Osteocyte (in vitro differentiated cells): Measurements from ENCODE around the gene TMEM266. TPM values are rescaled to one million over a fixed set of nuclear protein-coding genes. Genes with fewer than 3 reads are reported as not detected.

Source experiments
- DNase-seq: peaks from one replicate; pipeline ENCODE4 v3.0.0; 2021; ENCODE audit warnings: mixed read lengths; ENCODE audit not compliant: unreplicated experiment; ENCODE audit errors: extremely low spot score
- H3K27ac Mint-ChIP-seq: one replicate; pipeline ENCODE4 v1.8.0; 2021; ENCODE audit warnings: mild to moderate bottlenecking, mixed read lengths; ENCODE audit not compliant: unreplicated experiment
- H3K27me3 Mint-ChIP-seq: one replicate; pipeline ENCODE4 v1.8.0; 2021; ENCODE audit warnings: mixed read lengths; ENCODE audit not compliant: unreplicated experiment
- H3K36me3 Mint-ChIP-seq: one replicate; pipeline ENCODE4 v1.8.0; 2021; ENCODE audit warnings: mixed read lengths; ENCODE audit not compliant: unreplicated experiment
- H3K4me1 Mint-ChIP-seq: one replicate; pipeline ENCODE4 v1.8.0; 2021; ENCODE audit warnings: mixed read lengths; ENCODE audit not compliant: unreplicated experiment
- H3K4me3 Mint-ChIP-seq: one replicate; pipeline ENCODE4 v1.8.0; 2021; ENCODE audit warnings: mild to moderate bottlenecking, moderate library complexity, mixed read lengths; ENCODE audit not compliant: unreplicated experiment
- H3K9me3 Mint-ChIP-seq: one replicate; pipeline ENCODE4 v1.8.0; 2021; ENCODE audit warnings: mixed read lengths; ENCODE audit not compliant: unreplicated experiment
- CTCF ChIP-seq: fragments of 200-600 bp; sonication (generic); IDR thresholded peaks from 2 replicates; pipeline ENCODE4 v1.5.0; 2021; ENCODE audit warnings: antibody characterized with exemption, mild to moderate bottlenecking, moderate library complexity
- total RNA-seq: library from RNA; stranded (reverse); gene quantifications from 2 replicates; pipeline ENCODE4 v1.2.1, GENCODE V29; 2021

TMEM266 gene
- total RNA-seq, 1 donor from 2014 or later = not detected

DNA sequence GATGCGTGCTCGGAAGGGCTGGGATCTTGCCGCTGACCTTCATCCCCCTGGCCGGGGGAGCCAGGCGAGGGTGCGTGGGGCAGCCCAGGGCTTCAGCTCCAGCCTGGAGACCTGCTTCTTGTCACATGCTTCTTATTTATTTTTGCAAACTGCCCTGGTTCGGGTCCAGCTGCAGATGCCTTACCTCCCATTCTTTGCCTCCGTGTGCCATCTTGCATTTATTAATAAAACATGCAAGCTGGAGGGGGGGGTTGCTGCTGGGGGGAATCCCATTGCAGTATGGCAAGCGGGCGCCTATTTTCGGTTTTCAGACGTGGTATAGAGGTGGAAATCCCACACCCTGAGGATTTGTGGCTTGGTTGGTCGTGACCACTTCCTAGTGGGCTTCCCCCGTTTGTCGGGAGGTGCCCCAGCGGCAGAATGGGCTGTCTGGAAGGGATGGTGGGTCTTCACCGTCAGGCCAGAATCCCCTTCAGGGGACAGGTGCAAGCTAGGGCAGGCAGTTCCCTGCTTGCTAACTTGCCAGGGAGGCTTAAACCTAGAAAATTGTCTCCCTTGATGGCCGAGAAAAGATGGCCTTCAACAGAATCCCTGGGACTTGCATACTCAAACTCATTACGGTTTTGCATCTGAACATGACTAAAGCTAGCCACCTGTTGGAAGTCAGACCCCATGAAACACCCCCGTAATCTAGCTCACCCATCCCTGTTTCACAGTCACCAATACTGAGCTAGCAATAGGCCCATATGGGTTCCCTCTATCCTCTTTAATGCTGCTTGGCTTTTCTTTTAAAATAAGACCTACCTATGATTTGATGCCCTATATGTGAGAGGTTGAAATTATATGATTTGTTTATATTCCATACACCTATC is 569 bp downstream of the TMEM266 start:
- H3K27me3 Mint-ChIP-seq = peaks cover 78% of the 10 kb centered on the region
- no peak overlapping the region for H3K27ac Mint-ChIP-seq
- H3K36me3 Mint-ChIP-seq = no peaks in the 10 kb centered on the region
- H3K4me3 Mint-ChIP-seq = peak overlapping the region; percentile 63
- no peak for TF ChIP-seq CTCF
- peaks cover 7% of the 10 kb centered on the region for H3K4me1 Mint-ChIP-seq
- no peaks in the 10 kb centered on the region for H3K9me3 Mint-ChIP-seq
- no peak for DNase-seq

DNA sequence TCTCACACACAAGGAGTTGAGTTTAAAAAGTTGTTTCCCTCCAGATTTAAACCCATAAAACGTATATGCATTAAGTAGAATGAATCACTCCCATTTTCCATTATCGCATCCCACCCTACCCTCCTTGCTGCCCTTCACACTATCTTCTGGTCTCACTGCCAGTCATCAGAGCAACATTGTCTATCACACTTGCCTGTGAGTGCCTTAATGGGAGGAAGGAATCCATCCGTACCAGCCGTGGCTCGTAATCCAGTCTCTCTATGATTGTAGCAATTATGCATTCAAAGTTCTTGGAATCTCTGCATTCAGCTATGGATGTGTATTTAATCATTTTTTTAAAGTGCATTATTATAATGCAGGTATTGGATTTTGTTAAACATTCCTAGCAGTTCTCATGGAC is 1.9 kb downstream of the TMEM266 start:
- Mint-ChIP-seq H3K4me3 (no peak overlapping the region), H3K4me1 (peaks cover 7% of the 10 kb centered on the region), H3K27me3 (peaks cover 77% of the 10 kb centered on the region)

GRCh38 chr15:76062286-76062685 is 2.5 kb downstream of the TMEM266 start:
- Mint-ChIP-seq H3K4me3 (no peak overlapping the region), H3K4me1 (peaks cover 6% of the 10 kb centered on the region), H3K36me3 (no peaks in the 10 kb centered on the region), H3K9me3 (no peaks in the 10 kb centered on the region), H3K27me3 (peaks cover 72% of the 10 kb centered on the region), H3K27ac (no peak overlapping the region)
- TF ChIP-seq CTCF = no peak
- DNase-seq = no peak

More for the DNA sequence above, 1.9 kb downstream of the TMEM266 start:
- no peaks in the 10 kb centered on the region for H3K36me3 Mint-ChIP-seq
- DNase-seq = no peak
- TF ChIP-seq CTCF = no peak
- no peaks in the 10 kb centered on the region for H3K9me3 Mint-ChIP-seq
- H3K27ac Mint-ChIP-seq = no peak overlapping the region

DNA sequence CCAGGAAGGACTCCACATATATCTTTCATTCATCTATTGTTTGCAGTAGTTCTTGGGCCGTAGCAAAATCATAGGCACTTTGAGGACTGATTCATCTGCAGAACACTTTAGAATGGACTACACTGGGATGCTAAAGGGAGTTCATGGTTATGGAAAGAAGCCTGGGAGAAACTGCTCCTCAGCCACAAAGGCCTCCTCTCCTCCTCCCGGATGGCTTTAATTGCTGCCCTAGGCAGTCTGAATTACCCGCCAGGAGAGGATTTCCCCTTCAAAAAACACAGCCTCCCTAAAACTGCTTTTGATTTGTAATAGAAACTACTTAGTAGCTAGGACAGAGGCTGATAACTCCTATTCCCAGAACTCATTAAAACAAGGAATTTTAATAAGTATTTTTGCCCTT is 4.6 kb downstream of the TMEM266 start:
- Mint-ChIP-seq H3K27ac (no peak overlapping the region), H3K27me3 (peaks cover 74% of the 10 kb centered on the region)

More for the DNA sequence above, 4.6 kb downstream of the TMEM266 start:
- no peak overlapping the region for H3K4me3 Mint-ChIP-seq
- no peaks in the 10 kb centered on the region for H3K9me3 Mint-ChIP-seq
- TF ChIP-seq CTCF = no peak
- no peaks in the 10 kb centered on the region for H3K36me3 Mint-ChIP-seq
- DNase-seq = no peak
- no peaks in the 10 kb centered on the region for H3K4me1 Mint-ChIP-seq
